GM12864 (cell line): ENCODE data around the gene TGFB1I1.
A peak's percentile ranks its signal among the peaks of the same experiment; 100 is the strongest.

ENCODE experiments used
- DNase-seq: peaks from one replicate; pipeline ENCODE4 v3.0.0-alpha.2; 2011; ENCODE audit warnings: low read depth
- H3K4me3 ChIP-seq: 2 replicates; pipeline ENCODE4 v1.5.1; 2011; ENCODE audit warnings: mild to moderate bottlenecking, low read depth, low read length, control low read depth
- CTCF ChIP-seq: IDR thresholded peaks from 2 replicates; pipeline ENCODE4 v1.5.1; 2011; ENCODE audit warnings: low read depth, mild to moderate bottlenecking, moderate library complexity, low read length, control low read depth, inconsistent platforms; ENCODE audit errors: missing control alignments

Gene TGFB1I1

GRCh38 chr16:31507929-31508705 lies 36.2 kb downstream of the TGFB1I1 start, which contains the start of gene RUSF1:
Gene RUSF1, minus strand, starts transcription at chr16:31508391. Its CDS starts 18 bp downstream, at chr16:31508373.
- DNase-seq, result peak; percentile 61

GRCh38 chr16:31508706-31509195 lies 36.8 kb downstream of the TGFB1I1 start:
- no peak for DNase-seq
- peak overlapping the region; percentile 80 for H3K4me3 ChIP-seq
- no peak for TF ChIP-seq CTCF

More at GRCh38 chr16:31507929-31508705, 36.2 kb downstream of the TGFB1I1 start, which contains the start of gene RUSF1:
- peak within 1 kb of the TSS; percentile 80 for H3K4me3 ChIP-seq
- TF ChIP-seq CTCF, result no peak

- H3K4me3 ChIP-seq, result no peak overlapping the region
- no peak for DNase-seq
- TF ChIP-seq CTCF, result no peak
These were observed 41.2 kb downstream of the TGFB1I1 start for GRCh38 chr16:31513126-31513525.

- no peak overlapping the region for H3K4me3 ChIP-seq
- DNase-seq, result no peak
- TF ChIP-seq CTCF, result no peak
These were observed 41.9 kb downstream of the TGFB1I1 start for GRCh38 chr16:31513884-31514283.

- H3K4me3 ChIP-seq, result no peak overlapping the region
- no peak for DNase-seq
- TF ChIP-seq CTCF, result no peak
These were observed 45.9 kb downstream of the TGFB1I1 start for GRCh38 chr16:31517800-31518402.

GRCh38 chr16:31519759-31520431 lies 47.9 kb downstream of the TGFB1I1 start:
- TF ChIP-seq CTCF, result no peak
- H3K4me3 ChIP-seq, result no peak overlapping the region
- DNase-seq, result no peak
